HepG2 (cell line): ENCODE data around the gene TMEM45A. TPM values are rescaled to one million over a fixed set of nuclear protein-coding genes. Genes with fewer than 3 reads are reported as not detected.

Experiments used
- ATAC-seq: fragments of 200-7000 bp; cut with Tn5 transposase; 3 replicates; pipeline ENCODE4 v1.9.1; 2020; ENCODE audit warnings: mild to moderate bottlenecking, moderate library complexity
- BruUV-seq: library from RNA; stranded (reverse); fragments of 400-500 nt; replicated peaks from 2 replicates; lab custom pipeline; 2021; lab: Mats Ljungman, UMichigan
- CTCF ChIA-PET: fragments of 300-600 bp; formaldehyde crosslinking; extraction: SDS; loops from one replicate; lab custom pipeline; 2021; ENCODE audit warnings: low total read pairs, inconsistent platforms, low intra/inter-chr PET ratio; lab: Yijun Ruan, JAX
- POLR2A ChIA-PET: fragments of 350-600 bp; sonication (Branson Sonifier 250); formaldehyde crosslinking; loops from one replicate; lab custom pipeline; 2020; ENCODE audit warnings: antibody characterized with exemption, inconsistent platforms; lab: Yijun Ruan, JAX
- DNase-seq: peaks from one replicate; pipeline ENCODE4 v3.0.0-alpha.2; 2015; ENCODE audit warnings: low spot score
- FAIRE-seq: peaks from 3 replicates; lab custom pipeline; 2011; peaks lifted over from hg19 to GRCh38; lab: Jason Lieb, UNC
- H2AFZ ChIP-seq: one replicate; pipeline ENCODE4 v1.6.1; 2011; ENCODE audit warnings: low read length, inconsistent platforms
- H3K27ac ChIP-seq: fragments of 300-600 bp; 3 replicates; pipeline ENCODE4 v1.8.0; 2011; ENCODE audit warnings: mixed run types, mild to moderate bottlenecking, mixed read lengths, low read length, inconsistent platforms; ENCODE audit not compliant: insufficient read depth; ENCODE audit errors: extremely low read length
- H3K27me3 ChIP-seq, 2 experiments: fragments of 200-600 bp in 1 of 2; 2 replicates in 1 of 2; 3 replicates in 1 of 2; pipeline versions ENCODE4 v1.6.0 to v1.8.0; 2011; ENCODE audit warnings: low read length in 2 of 2, mild to moderate bottlenecking in 2 of 2, moderate library complexity in 2 of 2, inconsistent platforms in 1 of 2; ENCODE audit not compliant: insufficient read depth in 2 of 2, control insufficient read depth in 1 of 2
- H3K36me3 ChIP-seq, 2 experiments: fragments of 200-600 bp in 1 of 2; replicated peaks in 1 of 2; 2 replicates in 1 of 2; 3 replicates in 1 of 2; pipeline versions ENCODE4 v1.5.1 to v1.8.0; 2011; ENCODE audit warnings: low read length in 2 of 2, inconsistent platforms in 1 of 2; ENCODE audit not compliant: insufficient read depth in 2 of 2, control insufficient read depth in 1 of 2
- H3K4me1 ChIP-seq: 2 replicates; pipeline ENCODE4 v1.5.1; 2012; ENCODE audit warnings: low read length, inconsistent platforms; ENCODE audit not compliant: insufficient read depth
- H3K4me2 ChIP-seq: 2 replicates; pipeline ENCODE4 v1.6.0; 2011; ENCODE audit warnings: low read depth, low read length, inconsistent platforms
- H3K4me3 ChIP-seq, 3 experiments: fragments of 200-600 bp in 1 of 3; sonication (generic), shearing (Covaris generic) in 1 of 3; replicated peaks in 1 of 3; 2 replicates each; pipeline ENCODE4 v1.5.1; 2011 to 2016; ENCODE audit warnings: low read length in 3 of 3, inconsistent platforms in 2 of 3, low read depth in 2 of 3, mild to moderate bottlenecking in 2 of 3, control low read depth in 1 of 3, mixed read lengths in 1 of 3; ENCODE audit not compliant: insufficient read depth in 1 of 3
- H3K79me2 ChIP-seq: one replicate; pipeline ENCODE4 v1.6.1; 2011; ENCODE audit warnings: low read length, inconsistent platforms; ENCODE audit not compliant: insufficient read depth
- H3K9ac ChIP-seq: 2 replicates; pipeline ENCODE4 v1.6.0; 2011; ENCODE audit warnings: mild to moderate bottlenecking, low read depth, low read length, inconsistent platforms; ENCODE audit not compliant: insufficient read depth
- H3K9me3 ChIP-seq: 2 replicates; pipeline ENCODE4 v1.5.1; 2012; ENCODE audit warnings: mild to moderate bottlenecking, low read length
- H4K20me1 ChIP-seq: 2 replicates; pipeline ENCODE4 v1.6.0; 2011; ENCODE audit warnings: inconsistent platforms, mild to moderate bottlenecking, low read length, moderate library complexity; ENCODE audit not compliant: insufficient read depth
- ARNT ChIP-seq: fragments of 450-650 bp; IDR thresholded peaks from 2 replicates; pipeline ENCODE4 v1.6.1; 2017
- KDM5B ChIP-seq: sonication (generic); formaldehyde crosslinking; IDR thresholded peaks from 2 replicates; pipeline ENCODE4 v1.4.0; 2020; ENCODE audit warnings: missing genetic modification reagents, mild to moderate bottlenecking, borderline replicate concordance
- LCORL ChIP-seq, 2 experiments: fragments of 450-650 bp in 1 of 2; sonication (generic) in 1 of 2; formaldehyde crosslinking in 1 of 2; IDR thresholded peaks; 2 replicates each; pipeline versions ENCODE4 v1.5.0 to v1.6.1; 2017 to 2020; ENCODE audit warnings: antibody characterized with exemption in 1 of 2, missing genetic modification reagents in 1 of 2
- MAZ ChIP-seq, 2 experiments: sonication (generic) in 1 of 2; formaldehyde crosslinking in 1 of 2; IDR thresholded peaks; 2 replicates each; pipeline versions ENCODE4 v1.5.0 to v1.6.1; 2012 to 2020; ENCODE audit warnings: low read depth in 2 of 2, mild to moderate bottlenecking in 2 of 2, borderline replicate concordance in 1 of 2, improper control_type of control experiment in 1 of 2, low read length in 1 of 2, missing genetic modification reagents in 1 of 2, moderate library complexity in 1 of 2
- MED8 ChIP-seq: sonication (generic); formaldehyde crosslinking; IDR thresholded peaks from 2 replicates; pipeline ENCODE4 v1.8.1; 2023; ENCODE audit warnings: mild to moderate bottlenecking, missing genetic modification reagents; ENCODE audit not compliant: insufficient replicate concordance
- SIX1 ChIP-seq: sonication (generic); formaldehyde crosslinking; IDR thresholded peaks from 2 replicates; pipeline ENCODE4 v1.4.0; 2020; ENCODE audit warnings: missing genetic modification reagents, borderline replicate concordance
- ZNF232 ChIP-seq: sonication (generic); formaldehyde crosslinking; IDR thresholded peaks from 2 replicates; pipeline ENCODE4 v1.4.0; 2020; ENCODE audit warnings: missing genetic modification reagents, borderline replicate concordance
- ZNF281 ChIP-seq: sonication (generic); formaldehyde crosslinking; IDR thresholded peaks from 2 replicates; pipeline ENCODE4 v1.4.0; 2020; ENCODE audit warnings: missing genetic modification reagents, borderline replicate concordance
- ZNF503 ChIP-seq: sonication (generic); formaldehyde crosslinking; IDR thresholded peaks from 2 replicates; pipeline ENCODE4 v1.4.0; 2020; ENCODE audit warnings: missing genetic modification reagents
- ZZZ3 ChIP-seq: sonication (generic); formaldehyde crosslinking; IDR thresholded peaks from 2 replicates; pipeline ENCODE4 v1.4.0; 2020; ENCODE audit warnings: missing genetic modification reagents, mild to moderate bottlenecking, borderline replicate concordance
- WGBS: methylation state at CpG from one replicate; pipeline ENCODE4 v1.1.6; 2017; ENCODE audit warnings: low lambda C conversion rate; 5-methylcytosine and 5-hydroxymethylcytosine counted together
- in situ Hi-C: cut with HindIII; loops from 2 replicates; pipeline ENCODE4 v1.10.0; 2017; ENCODE audit warnings: low pct_unique_long_range_greater_than_20kb; ENCODE audit not compliant: extremely low pct_ligation_motif_present
- intact Hi-C: fragments of 100-400 bp; cut with micrococcal nuclease; formaldehyde crosslinking; loops from one replicate; pipeline ENCODE4 v1.10.0; 2022; ENCODE audit not compliant: unreplicated experiment
- polyA plus RNA-seq, 8 experiments: library from polyadenylated mRNA; depleted of rRNA in 3 of 8; stranded (reverse) in 7 of 8; unstranded in 1 of 8; fragments of >200 nt; fragmentation: Illumina TruSeq in 4 of 8; extraction: Trizol in 4 of 8; gene quantifications; 2 replicates each; pipeline versions ENCODE4 v1.2.1 to v1.2.3, GENCODE V29; 2011 to 2016; ENCODE audit warnings: low read depth in 4 of 8, missing spikeins in 1 of 8, mixed read lengths in 1 of 8; ENCODE audit not compliant: insufficient read depth in 1 of 8
- total RNA-seq, 5 experiments: library from RNA; depleted of rRNA; stranded (reverse); fragments of >200 nt; fragmentation: Illumina TruSeq; extraction: Trizol; gene quantifications; 2 replicates each; pipeline ENCODE4 v1.2.3, GENCODE V29; 2016; ENCODE audit warnings: low read depth in 1 of 5
- TF ChIP-seq, protein P1 (sequence below): sonication (generic); formaldehyde crosslinking; IDR thresholded peaks from 2 replicates; pipeline ENCODE4 v1.8.1; 2023; ENCODE audit warnings: missing genetic modification reagents, mild to moderate bottlenecking, borderline replicate concordance

The TMEM45A gene
- total and polyA plus RNA-seq, 2 of the 13 experiments (the other 11 are each of a cell fraction or from before 2014, with no cell fraction given) = 14.8 to 38.5 TPM

DNA sequence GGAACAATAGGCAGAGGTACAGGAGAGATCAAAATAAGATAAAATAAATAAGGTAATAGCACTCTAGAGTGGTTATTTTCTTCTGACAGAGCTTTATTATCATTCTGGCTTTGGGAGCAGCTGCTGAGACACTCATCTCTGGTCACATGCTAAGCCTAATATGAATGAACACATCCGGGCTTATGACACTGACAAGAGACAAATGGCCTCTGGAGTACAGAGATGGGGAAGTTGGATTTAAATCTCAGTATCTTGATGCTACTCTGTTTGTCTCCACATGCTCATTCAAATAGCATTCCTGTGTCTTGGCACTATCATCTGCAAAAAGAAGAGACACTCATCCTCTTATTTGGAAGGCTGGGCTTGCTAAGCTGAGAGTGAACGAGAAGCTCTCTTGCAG is 55.6 kb downstream of the TMEM45A start:
- TF ChIP-seq MED8 (no peak), ZNF232 (CRISPR knock-in tag) (no peak), SIX1 (CRISPR knock-in tag) (no peak), KDM5B (CRISPR knock-in tag) (no peak), MAZ (IDR thresholded peaks at IDR 0.05; ENCODE audit: borderline replicate concordance, low read depth, low read length) (no peak), MAZ (CRISPR knock-in tag; IDR thresholded peaks at IDR 0.05; ENCODE audit: low read depth) (no peak), ARNT (no peak), ZNF281 (CRISPR knock-in tag) (no peak), ZNF503 (no peak), ZZZ3 (CRISPR knock-in tag) (no peak), LCORL (IDR thresholded peaks at IDR 0.05) (no peak), LCORL (CRISPR knock-in tag; IDR thresholded peaks at IDR 0.05) (no peak)
- TF ChIP-seq, protein P1, sequence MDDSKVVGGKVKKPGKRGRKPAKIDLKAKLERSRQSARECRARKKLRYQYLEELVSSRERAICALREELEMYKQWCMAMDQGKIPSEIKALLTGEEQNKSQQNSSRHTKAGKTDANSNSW (CRISPR knock-in tag) = no peak
- TF ChIP-seq, all 625 proteins: peak for 0
- Histone ChIP-seq H3K27me3 (no peaks in the 10 kb centered on the region; a peak in 1 of 5 replicates), H3K9me3 (no peaks in the 10 kb centered on the region), H3K27ac (no peak overlapping the region), H2AFZ (no peak overlapping the region), H3K9ac (no peak overlapping the region), H3K4me3 (no peak overlapping the region), H3K4me1 (peaks cover 11% of the 10 kb centered on the region), H4K20me1 (no peaks in the 10 kb centered on the region), H3K4me2 (no peak overlapping the region), H3K36me3 (no peaks in the 10 kb centered on the region), H3K79me2 (no peaks in the 10 kb centered on the region)
- ATAC-seq (no peak), DNase-seq (no peak), FAIRE-seq (no peak)
- WGBS = 56% methylated on average over 2 of the region's 2 CpGs
- ChIA-PET CTCF (no interaction called here), POLR2A (no interaction called here)
- BruUV-seq = no TSS peak
- in situ Hi-C loops = no loop called here
- intact Hi-C loops = no loop called here
